ENCODE measurements around the gene DCANP1. TPM values are rescaled to one million over a fixed set of nuclear protein-coding genes. Genes with fewer than 3 reads are reported as not detected.
A peak's percentile ranks its signal among the peaks of the same experiment; 100 is the strongest.

The DCANP1 gene
- total and polyA plus RNA-seq, 9 of the 15 experiments (the other 6 are each of a cell fraction or from before 2014, with no cell fraction given): not detected

DNA sequence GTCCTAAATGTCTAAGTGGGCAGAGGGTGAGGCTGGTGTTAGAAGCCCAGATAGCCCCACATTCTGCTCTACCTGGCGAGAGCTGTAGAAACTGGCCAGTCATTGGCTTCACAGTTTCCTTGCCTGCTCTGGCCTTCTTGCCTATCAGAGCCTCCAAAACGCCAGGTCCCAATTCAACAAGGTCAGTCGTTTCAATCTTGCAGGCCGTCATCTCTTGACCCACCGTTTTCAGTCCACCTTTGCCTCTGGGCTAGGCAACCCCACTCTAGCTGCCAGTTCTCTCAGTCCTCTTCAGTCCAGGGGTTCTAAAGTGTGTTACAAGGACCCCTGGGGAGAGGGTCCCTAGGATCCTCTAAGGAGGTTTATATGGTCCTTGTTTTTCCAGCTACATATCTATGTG is 25.0 kb upstream of the DCANP1 start:
- Histone ChIP-seq H3K9ac (ENCODE audit: insufficient read depth in 1 of 2, low read depth in 2 of 2, low read length in 2 of 2) (0 out of 4 replicates have a peak overlapping the region, but pooled peaks of 1 of the 2 experiments have one; percentile 2), H3K4me3 (no peak overlapping the region), H3K79me2 (ENCODE audit: control insufficient read depth, insufficient read depth, low read length) (no peaks in the 10 kb centered on the region), H4K20me1 (replicated peaks; ENCODE audit: control insufficient read depth, insufficient read depth, low read length) (no peaks in the 10 kb centered on the region), H3K27ac (ENCODE audit: extremely low read depth, low read depth, low read length) (no peak overlapping the region), H3K4me1 (replicated peaks in 1 of 2; ENCODE audit: control insufficient read depth in 2 of 2, insufficient read depth in 2 of 2, low read length in 2 of 2) (peaks cover 11 to 18% of the 10 kb centered on the region in 2 experiments; a peak in 4 of 5 replicates), H3K9me1 (ENCODE audit: control insufficient read depth, insufficient read depth, low read length) (no peaks in the 10 kb centered on the region), H3K4me2 (ENCODE audit: insufficient read depth, low read length) (no peak overlapping the region), H2AFZ (ENCODE audit: low read depth, low read length) (peak overlapping the region; percentile 11; the same call in 1 of the 2 replicates), H3K27me3 (ENCODE audit: control insufficient read depth in 2 of 2, insufficient read depth in 2 of 2, low read length in 2 of 2) (no peaks in the 10 kb centered on the region), H3K36me3 (ENCODE audit: control insufficient read depth, insufficient read depth, low read length) (no peaks in the 10 kb centered on the region), H3K9me3 (replicated peaks; ENCODE audit: control insufficient read depth, insufficient read depth, low read depth, low read length) (no peaks in the 10 kb centered on the region)
- in situ Hi-C loops (cut with MboI) (no loop called here), intact Hi-C loops (cut with micrococcal nuclease) (no loop called here)
- ChIA-PET POLR2A (no interaction called here), CTCF (ENCODE audit: low intra/inter-chr PET ratio) (no interaction called here)
- FAIRE-seq: no peak
- DNase-seq (ENCODE audit: extremely low read depth in 1 of 4, low spot score in 3 of 4): no peak
- no peak for TF ChIP-seq RFX7 (CRISPR knock-in tag; IDR thresholded peaks at IDR 0.05)
- TF ChIP-seq, protein P1, sequence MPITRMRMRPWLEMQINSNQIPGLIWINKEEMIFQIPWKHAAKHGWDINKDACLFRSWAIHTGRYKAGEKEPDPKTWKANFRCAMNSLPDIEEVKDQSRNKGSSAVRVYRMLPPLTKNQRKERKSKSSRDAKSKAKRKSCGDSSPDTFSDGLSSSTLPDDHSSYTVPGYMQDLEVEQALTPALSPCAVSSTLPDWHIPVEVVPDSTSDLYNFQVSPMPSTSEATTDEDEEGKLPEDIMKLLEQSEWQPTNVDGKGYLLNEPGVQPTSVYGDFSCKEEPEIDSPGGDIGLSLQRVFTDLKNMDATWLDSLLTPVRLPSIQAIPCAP (CRISPR knock-in tag; IDR thresholded peaks at IDR 0.05; ENCODE audit: borderline replicate concordance): no peak
- BruUV-seq (replicated peaks): no TSS peak
- ATAC-seq: no peak
- WGBS (ENCODE audit: insufficient coverage, low coverage, missing lambda C conversion rate): 46% methylated on average over 5 of the region's 5 CpGs

DNA sequence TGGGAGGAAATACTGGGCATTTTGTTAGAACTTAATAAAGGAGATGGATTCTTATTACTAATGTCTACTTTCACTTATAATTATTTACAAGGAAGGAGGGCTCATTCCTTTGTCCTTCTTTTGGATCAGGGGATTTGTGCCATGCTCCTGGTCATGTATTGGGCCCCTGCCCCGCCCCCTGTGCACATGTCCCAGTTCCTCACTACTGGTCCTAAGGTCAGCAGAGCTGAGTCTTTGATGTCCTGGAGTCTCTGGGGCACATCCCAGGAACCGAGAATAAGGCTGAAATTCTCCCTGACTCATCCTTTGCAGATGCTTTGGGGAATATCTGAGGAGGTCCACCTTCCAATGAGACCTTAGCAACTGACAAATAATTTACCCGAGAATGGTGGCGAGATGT is 24.6 kb upstream of the DCANP1 start:
- no peaks in the 10 kb centered on the region for H3K27me3 ChIP-seq (ENCODE audit: control insufficient read depth in 2 of 2, insufficient read depth in 2 of 2, low read length in 2 of 2)
- WGBS (ENCODE audit: insufficient coverage, low coverage, missing lambda C conversion rate): 45% methylated on average over 4 of the region's 4 CpGs
- no peaks in the 10 kb centered on the region for H3K9me3 ChIP-seq (replicated peaks; ENCODE audit: control insufficient read depth, insufficient read depth, low read depth, low read length)
- H3K9me1 ChIP-seq (ENCODE audit: control insufficient read depth, insufficient read depth, low read length): no peaks in the 10 kb centered on the region
- DNase-seq (ENCODE audit: extremely low read depth in 1 of 4, low spot score in 3 of 4) (no peak), ATAC-seq (no peak), FAIRE-seq (no peak)
- H3K27ac ChIP-seq (ENCODE audit: extremely low read depth, low read depth, low read length): no peak overlapping the region
- no peak overlapping the region for H3K4me2 ChIP-seq (ENCODE audit: insufficient read depth, low read length)
- no peak overlapping the region for H3K9ac ChIP-seq (ENCODE audit: insufficient read depth in 1 of 2, low read depth in 2 of 2, low read length in 2 of 2)
- H3K79me2 ChIP-seq (ENCODE audit: control insufficient read depth, insufficient read depth, low read length): no peaks in the 10 kb centered on the region
- H3K36me3 ChIP-seq (ENCODE audit: control insufficient read depth, insufficient read depth, low read length): no peaks in the 10 kb centered on the region
- peaks cover 7 to 20% of the 10 kb centered on the region in 2 experiments; a peak in 4 of 5 replicates for H3K4me1 ChIP-seq (replicated peaks in 1 of 2; ENCODE audit: control insufficient read depth in 2 of 2, insufficient read depth in 2 of 2, low read length in 2 of 2)
- in situ Hi-C loops (cut with MboI): no loop called here
- intact Hi-C loops (cut with micrococcal nuclease): no loop called here
- no peak overlapping the region for H3K4me3 ChIP-seq
- H4K20me1 ChIP-seq (replicated peaks; ENCODE audit: control insufficient read depth, insufficient read depth, low read length): 0 out of 2 replicates have a peak, but pooled peaks cover 2% of the 10 kb centered on the region
- POLR2A ChIA-PET: interaction anchor here (0.5 kb wide), 1 partner anchor 20 kb away, joined by 4 read pairs; no protein-coding TSS in a partner anchor
- no TSS peak for BruUV-seq (replicated peaks)
- peak overlapping the region; percentile 11; the same call in 1 of the 2 replicates for H2AFZ ChIP-seq (ENCODE audit: low read depth, low read length)
- CTCF ChIA-PET (ENCODE audit: low intra/inter-chr PET ratio): no interaction called here
- no peak for TF ChIP-seq NCOA4 (IDR thresholded peaks at IDR 0.05; ENCODE audit: partially characterized antibody)
- TF ChIP-seq, protein P2, sequence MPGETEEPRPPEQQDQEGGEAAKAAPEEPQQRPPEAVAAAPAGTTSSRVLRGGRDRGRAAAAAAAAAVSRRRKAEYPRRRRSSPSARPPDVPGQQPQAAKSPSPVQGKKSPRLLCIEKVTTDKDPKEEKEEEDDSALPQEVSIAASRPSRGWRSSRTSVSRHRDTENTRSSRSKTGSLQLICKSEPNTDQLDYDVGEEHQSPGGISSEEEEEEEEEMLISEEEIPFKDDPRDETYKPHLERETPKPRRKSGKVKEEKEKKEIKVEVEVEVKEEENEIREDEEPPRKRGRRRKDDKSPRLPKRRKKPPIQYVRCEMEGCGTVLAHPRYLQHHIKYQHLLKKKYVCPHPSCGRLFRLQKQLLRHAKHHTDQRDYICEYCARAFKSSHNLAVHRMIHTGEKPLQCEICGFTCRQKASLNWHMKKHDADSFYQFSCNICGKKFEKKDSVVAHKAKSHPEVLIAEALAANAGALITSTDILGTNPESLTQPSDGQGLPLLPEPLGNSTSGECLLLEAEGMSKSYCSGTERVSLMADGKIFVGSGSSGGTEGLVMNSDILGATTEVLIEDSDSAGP (CRISPR knock-in tag; IDR thresholded peaks at IDR 0.05): no peak
- TF ChIP-seq ZNF143 (CRISPR knock-in tag; IDR thresholded peaks at IDR 0.05): no peak
- TF ChIP-seq, protein P3, sequence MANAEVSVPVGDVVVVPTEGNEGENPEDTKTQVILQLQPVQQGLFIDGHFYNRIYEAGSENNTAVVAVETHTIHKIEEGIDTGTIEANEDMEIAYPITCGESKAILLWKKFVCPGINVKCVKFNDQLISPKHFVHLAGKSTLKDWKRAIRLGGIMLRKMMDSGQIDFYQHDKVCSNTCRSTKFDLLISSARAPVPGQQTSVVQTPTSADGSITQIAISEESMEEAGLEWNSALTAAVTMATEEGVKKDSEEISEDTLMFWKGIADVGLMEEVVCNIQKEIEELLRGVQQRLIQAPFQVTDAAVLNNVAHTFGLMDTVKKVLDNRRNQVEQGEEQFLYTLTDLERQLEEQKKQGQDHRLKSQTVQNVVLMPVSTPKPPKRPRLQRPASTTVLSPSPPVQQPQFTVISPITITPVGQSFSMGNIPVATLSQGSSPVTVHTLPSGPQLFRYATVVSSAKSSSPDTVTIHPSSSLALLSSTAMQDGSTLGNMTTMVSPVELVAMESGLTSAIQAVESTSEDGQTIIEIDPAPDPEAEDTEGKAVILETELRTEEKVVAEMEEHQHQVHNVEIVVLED (CRISPR knock-in tag; IDR thresholded peaks at IDR 0.05): no peak
- no peak for TF ChIP-seq LCOR (CRISPR knock-in tag; IDR thresholded peaks at IDR 0.05)
- no peak for TF ChIP-seq TEAD1 (CRISPR knock-in tag; IDR thresholded peaks at IDR 0.05)
- TF ChIP-seq CCNT2 (IDR thresholded peaks at IDR 0.05; ENCODE audit: borderline replicate concordance, extremely low read depth, insufficient read length, low read depth, low read length): no peak
- TF ChIP-seq, protein P4, sequence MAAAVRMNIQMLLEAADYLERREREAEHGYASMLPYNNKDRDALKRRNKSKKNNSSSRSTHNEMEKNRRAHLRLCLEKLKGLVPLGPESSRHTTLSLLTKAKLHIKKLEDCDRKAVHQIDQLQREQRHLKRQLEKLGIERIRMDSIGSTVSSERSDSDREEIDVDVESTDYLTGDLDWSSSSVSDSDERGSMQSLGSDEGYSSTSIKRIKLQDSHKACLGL (CRISPR knock-in tag; IDR thresholded peaks at IDR 0.05; ENCODE audit: borderline replicate concordance, poor library complexity, severe bottlenecking): no peak
- no peak for TF ChIP-seq CHD2 (IDR thresholded peaks at IDR 0.05; ENCODE audit: low read depth, low read length)
